ENCODE measurements around the gene PTPA.

Gene PTPA

GRCh38 chr9:129110740-129111527 is at the start of gene PTPA, which contains the start of gene CRAT:
PTPA (plus strand) TSS chr9:129111415; CDS start chr9:129111601, 186 bp downstream.
CRAT (minus strand) TSS chr9:129110793; CDS start chr9:129110509, 284 bp downstream.
- DNase-seq: peak; percentile 96

- DNase-seq: no peak
Observed at GRCh38 chr9:129063061-129063460, 48.2 kb upstream of the PTPA start.

GRCh38 chr9:129064499-129064908 is 46.7 kb upstream of the PTPA start:
- no peak for DNase-seq

GRCh38 chr9:129068110-129068509 is 43.1 kb upstream of the PTPA start:
- no peak for DNase-seq

GRCh38 chr9:129068990-129069861 is 42.0 kb upstream of the PTPA start:
- peak; percentile 62 to 71 for DNase-seq

- DNase-seq: no peak
Observed at GRCh38 chr9:129069862-129070641, 41.2 kb upstream of the PTPA start.

- no peak for DNase-seq
Observed at GRCh38 chr9:129070696-129071525, 40.3 kb upstream of the PTPA start.

- DNase-seq: peak in 1 of 2 donors; percentile 18
Observed at GRCh38 chr9:129071526-129072126, 39.6 kb upstream of the PTPA start.

GRCh38 chr9:129072171-129072570 is 39.0 kb upstream of the PTPA start:
- DNase-seq: no peak

GRCh38 chr9:129073404-129073803 is 37.8 kb upstream of the PTPA start:
- DNase-seq: peak in 1 of 2 donors; percentile 21

- no peak for DNase-seq
Observed at GRCh38 chr9:129074106-129074505, 37.1 kb upstream of the PTPA start.

GRCh38 chr9:129075996-129076639 is 35.1 kb upstream of the PTPA start:
- no peak for DNase-seq

- DNase-seq: no peak
Observed at GRCh38 chr9:129076640-129077037, 34.6 kb upstream of the PTPA start.

- no peak for DNase-seq
Observed at GRCh38 chr9:129077236-129077635, 34.0 kb upstream of the PTPA start.

- no peak for DNase-seq
Observed at GRCh38 chr9:129078691-129079503, 32.3 kb upstream of the PTPA start.

GRCh38 chr9:129079829-129080228 is 31.4 kb upstream of the PTPA start:
- no peak for DNase-seq

- no peak for DNase-seq
Observed at GRCh38 chr9:129080298-129080600, 31.0 kb upstream of the PTPA start.

- DNase-seq: peak; percentile 99
Observed at GRCh38 chr9:129080601-129081387, 30.4 kb upstream of the PTPA start, which contains the start of gene DOLPP1. DOLPP1 (plus strand) TSS chr9:129081111; CDS start chr9:129081132, 21 bp downstream.

GRCh38 chr9:129081388-129081904 is 29.8 kb upstream of the PTPA start:
- DNase-seq: no peak
